HG02763 (cell line): ENCODE measurements around the gene TTC24.

Experiments used
- ATAC-seq: cut with Tn5 transposase; IDR thresholded peaks from one replicate; pipeline ENCODE4 v1.9.1; 2021; ENCODE audit warnings: mild to moderate bottlenecking, moderate library complexity; ENCODE audit not compliant: unreplicated experiment

TTC24 gene

DNA sequence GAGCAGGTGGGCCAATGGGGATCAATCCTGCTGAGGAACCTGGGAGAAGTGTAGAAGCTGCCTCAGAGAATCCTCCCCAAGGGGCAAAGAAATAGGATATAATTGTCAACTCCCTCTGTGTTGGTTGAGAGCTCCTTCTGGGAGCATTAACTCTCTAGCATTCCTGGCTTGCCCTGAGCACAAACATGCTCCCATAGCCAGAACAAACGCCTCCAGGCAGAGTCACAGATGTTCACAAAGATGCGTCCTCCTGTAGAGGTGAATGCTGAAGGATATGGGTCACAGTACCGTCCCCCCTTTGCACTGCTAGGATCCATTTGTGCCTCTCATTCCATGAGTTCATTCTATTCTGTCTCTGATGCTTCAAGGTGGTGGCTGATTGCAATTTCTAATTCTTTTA lies 52.8 kb downstream of the TTC24 start:
- no peak for ATAC-seq
